Subcutaneous adipose tissue (tissue), 4 donors: ENCODE results near the gene C1GALT1C1L. TPM values are rescaled to one million over a fixed set of nuclear protein-coding genes. Genes with fewer than 3 reads are reported as not detected.

Source experiments
- CTCF ChIP-seq: fragments of 450-650 bp; IDR thresholded peaks from one replicate; pipeline ENCODE4 v1.5.1; 2016; ENCODE audit warnings: low read depth, mild to moderate bottlenecking, control low read depth, antibody characterized with exemption, moderate library complexity
- total RNA-seq, 4 donors: library from RNA; depleted of rRNA; stranded (reverse); fragments of >200 nt; gene quantifications; one replicate each; pipeline ENCODE4 v1.1.0, GENCODE V29; 2016

C1GALT1C1L gene
- total RNA-seq = 1 to 10 TPM; 1.1 to 2.6 (median 1.6) TPM

- TF ChIP-seq CTCF = no peak
These were observed at the start of gene C1GALT1C1L for GRCh38 chr2:43676322-43677050. TSS of gene C1GALT1C1L (minus strand) at chr2:43676429. CDS start at chr2:43676322, 107 bp downstream.

GRCh38 chr2:43725711-43726246 is 49.5 kb upstream of the C1GALT1C1L start:
- no peak for TF ChIP-seq CTCF

GRCh38 chr2:43724728-43725526 is 48.7 kb upstream of the C1GALT1C1L start:
- TF ChIP-seq CTCF = no peak

GRCh38 chr2:43718530-43719124 is 42.4 kb upstream of the C1GALT1C1L start:
- no peak for TF ChIP-seq CTCF

GRCh38 chr2:43717322-43717721 is 41.1 kb upstream of the C1GALT1C1L start:
- TF ChIP-seq CTCF = no peak

- no peak for TF ChIP-seq CTCF
These were observed 39.3 kb upstream of the C1GALT1C1L start for GRCh38 chr2:43715300-43716098.
